ENCODE results near the gene UBD.

UBD gene

DNA sequence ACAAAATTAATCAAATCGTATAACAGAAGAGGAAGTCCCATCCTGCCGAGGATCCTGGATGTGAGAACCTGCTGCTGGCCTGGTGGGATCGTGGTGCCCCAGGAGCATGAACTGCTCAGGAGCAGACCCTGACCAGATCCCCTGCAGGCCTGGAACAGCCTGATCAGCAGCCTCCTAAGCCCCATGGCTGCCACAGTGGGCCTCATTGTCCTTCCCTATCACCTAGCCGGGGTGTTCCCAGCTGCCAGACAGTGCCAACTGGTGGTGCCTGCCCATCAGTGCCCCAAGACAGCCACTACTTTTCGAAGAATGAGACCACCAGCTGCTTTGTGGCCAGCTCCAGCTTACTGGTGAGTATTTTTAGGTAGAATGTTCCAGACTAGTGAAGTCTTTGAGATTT is 52.2 kb downstream of the UBD start:
- no peak for TF ChIP-seq CTCF (conservative IDR thresholded peaks at IDR 0.05; ENCODE audit: low read depth, low read length)
- no peak for DNase-seq (ENCODE audit: low read depth)

GRCh38 chr6:29506446-29507067 is 53.0 kb downstream of the UBD start:
- no peak for DNase-seq (ENCODE audit: low read depth)
- TF ChIP-seq CTCF (conservative IDR thresholded peaks at IDR 0.05; ENCODE audit: low read depth, low read length): no peak
- H3K4me3 ChIP-seq (ENCODE audit: low read length): no peak overlapping the region

More for the DNA sequence above, 52.2 kb downstream of the UBD start:
- H3K4me3 ChIP-seq (ENCODE audit: low read length): no peak overlapping the region

DNA sequence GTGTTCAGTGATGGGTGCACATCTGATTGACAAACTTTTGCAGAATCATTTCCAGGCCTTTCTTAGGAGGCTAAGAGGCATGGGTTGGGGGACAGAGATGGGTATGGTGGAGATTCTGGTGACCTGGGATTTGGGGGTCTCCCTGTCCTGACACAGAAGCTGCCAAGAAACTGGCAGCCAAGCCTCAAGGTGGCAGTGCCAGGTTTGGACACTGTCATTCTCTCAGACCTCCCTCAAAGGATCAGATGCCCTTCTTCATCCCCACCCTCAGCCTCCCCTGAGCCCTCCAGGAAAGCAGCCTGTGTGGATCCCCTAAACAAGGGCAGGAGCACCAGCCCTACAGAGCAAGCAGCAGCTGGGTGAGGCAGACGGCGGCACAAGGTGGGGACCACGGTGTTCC is 53.7 kb downstream of the UBD start:
- no peak overlapping the region for H3K4me3 ChIP-seq (ENCODE audit: low read length)
- DNase-seq (ENCODE audit: low read depth): no peak
- no peak for TF ChIP-seq CTCF (conservative IDR thresholded peaks at IDR 0.05; ENCODE audit: low read depth, low read length)
